T-helper 1 cell treated with Interleukin-12 subunit alpha and Interleukin-12 subunit beta and Interleukin-4 antibody, amounts not matched to agents 30 μg/mL and 1 μg/mL, for 36 hours (primary cell): ENCODE data around the gene EDAR.

ENCODE experiments used
- H3K27ac Mint-ChIP-seq: one replicate; pipeline ENCODE4 v1.8.0; 2021; ENCODE audit warnings: mild to moderate bottlenecking, mixed read lengths
- H3K27me3 Mint-ChIP-seq: one replicate; pipeline ENCODE4 v1.8.0; 2021; ENCODE audit warnings: low read depth, mixed read lengths
- H3K36me3 Mint-ChIP-seq: one replicate; pipeline ENCODE4 v1.8.0; 2021; ENCODE audit warnings: low read depth, mixed read lengths
- H3K4me1 Mint-ChIP-seq: one replicate; pipeline ENCODE4 v1.8.0; 2021; ENCODE audit warnings: low read depth, mixed read lengths
- H3K4me3 Mint-ChIP-seq: one replicate; pipeline ENCODE4 v1.8.0; 2021; ENCODE audit warnings: mild to moderate bottlenecking, moderate library complexity, mixed read lengths
- H3K9me3 Mint-ChIP-seq: one replicate; pipeline ENCODE4 v1.8.0; 2021; ENCODE audit warnings: mixed read lengths

The EDAR gene

DNA sequence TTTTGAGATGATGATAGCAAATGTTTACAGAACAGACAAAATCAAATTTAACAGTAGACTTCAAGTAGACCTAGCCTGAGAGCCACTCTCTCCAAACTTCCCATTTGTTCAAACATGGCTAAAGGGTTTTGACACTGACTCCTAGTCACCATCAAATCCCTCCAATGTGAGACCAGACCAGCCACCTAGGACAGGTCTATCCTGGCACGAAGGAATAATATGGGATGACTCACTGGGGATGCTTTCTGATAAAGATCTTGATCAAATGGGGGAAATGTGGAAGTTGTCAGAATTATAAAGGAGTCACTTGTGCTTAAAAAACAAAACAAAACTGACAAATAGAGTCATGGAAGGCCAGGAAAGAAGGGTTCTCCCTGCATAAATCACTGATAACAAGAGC is 95.7 kb downstream of the EDAR start:
- peaks cover 9% of the 10 kb centered on the region for H3K36me3 Mint-ChIP-seq
- no peak overlapping the region for H3K4me3 Mint-ChIP-seq
- H3K27ac Mint-ChIP-seq: no peak overlapping the region
- peaks cover 31% of the 10 kb centered on the region for H3K9me3 Mint-ChIP-seq
- H3K4me1 Mint-ChIP-seq: no peaks in the 10 kb centered on the region
- peaks cover 1% of the 10 kb centered on the region for H3K27me3 Mint-ChIP-seq

DNA sequence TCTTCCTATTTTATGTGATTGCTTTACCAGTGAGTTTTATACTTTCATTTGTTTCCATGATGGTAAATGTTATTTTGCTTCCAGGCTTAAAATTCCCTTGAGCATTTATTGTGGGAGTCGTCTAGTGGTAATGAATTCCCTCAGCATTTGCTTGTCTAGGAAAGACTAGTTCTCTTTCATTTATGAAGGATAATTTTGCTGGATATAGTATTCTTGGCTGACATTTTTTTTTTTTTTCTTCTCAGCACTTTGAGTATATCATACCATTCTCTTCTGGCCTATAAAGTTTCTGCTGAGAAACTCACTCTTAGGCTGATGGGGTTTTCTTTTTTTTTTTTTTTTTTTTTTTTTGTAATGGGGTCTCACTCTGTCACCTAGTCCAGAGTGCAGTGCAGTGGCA is 99.1 kb downstream of the EDAR start:
- H3K9me3 Mint-ChIP-seq: peaks cover 43% of the 10 kb centered on the region
- H3K27ac Mint-ChIP-seq: no peak overlapping the region
- H3K27me3 Mint-ChIP-seq: peaks cover 6% of the 10 kb centered on the region
- peaks cover 9% of the 10 kb centered on the region for H3K36me3 Mint-ChIP-seq
- no peak overlapping the region for H3K4me3 Mint-ChIP-seq
- H3K4me1 Mint-ChIP-seq: no peaks in the 10 kb centered on the region

DNA sequence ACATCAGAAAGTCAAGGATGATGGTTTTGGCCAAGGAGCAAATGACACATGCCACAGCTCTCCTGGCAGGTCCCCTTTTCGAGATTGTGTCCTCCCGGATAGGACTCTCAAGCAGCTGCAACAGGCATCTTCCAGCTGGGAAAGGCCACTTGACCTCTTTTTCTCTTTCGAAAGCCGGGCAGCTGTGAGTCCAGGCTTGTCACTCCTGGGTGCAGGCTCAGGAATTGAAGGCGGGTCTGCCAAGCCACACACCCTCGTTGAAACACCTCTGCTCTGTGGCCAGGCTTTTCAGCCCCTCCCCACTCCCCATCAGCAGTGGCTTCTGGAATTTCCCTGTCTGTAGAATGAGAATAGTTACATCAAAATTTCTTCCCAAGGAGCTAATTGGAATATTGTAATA is 104.4 kb downstream of the EDAR start:
- Mint-ChIP-seq H3K27me3 (peaks cover 6% of the 10 kb centered on the region), H3K9me3 (peaks cover 39% of the 10 kb centered on the region), H3K4me1 (no peaks in the 10 kb centered on the region), H3K36me3 (peaks cover 7% of the 10 kb centered on the region), H3K4me3 (no peak overlapping the region), H3K27ac (no peak overlapping the region)

- Mint-ChIP-seq H3K9me3 (peaks cover 20% of the 10 kb centered on the region), H3K4me3 (no peak overlapping the region), H3K27ac (no peak overlapping the region), H3K36me3 (peaks cover 9% of the 10 kb centered on the region), H3K27me3 (no peaks in the 10 kb centered on the region), H3K4me1 (no peaks in the 10 kb centered on the region)
Measured at GRCh38 chr2:108878276-108878675, 110.7 kb downstream of the EDAR start.

GRCh38 chr2:108877506-108877905 is 111.5 kb downstream of the EDAR start:
- Mint-ChIP-seq H3K36me3 (peaks cover 9% of the 10 kb centered on the region), H3K27me3 (no peaks in the 10 kb centered on the region), H3K4me1 (no peaks in the 10 kb centered on the region), H3K9me3 (peaks cover 18% of the 10 kb centered on the region), H3K27ac (no peak overlapping the region), H3K4me3 (no peak overlapping the region)

GRCh38 chr2:108870069-108870644 is 118.9 kb downstream of the EDAR start:
- no peak overlapping the region for H3K27ac Mint-ChIP-seq
- H3K27me3 Mint-ChIP-seq: no peaks in the 10 kb centered on the region
- H3K36me3 Mint-ChIP-seq: peaks cover 35% of the 10 kb centered on the region
- H3K4me3 Mint-ChIP-seq: no peak overlapping the region
- peaks cover 2% of the 10 kb centered on the region for H3K4me1 Mint-ChIP-seq
- H3K9me3 Mint-ChIP-seq: peaks cover 32% of the 10 kb centered on the region

DNA sequence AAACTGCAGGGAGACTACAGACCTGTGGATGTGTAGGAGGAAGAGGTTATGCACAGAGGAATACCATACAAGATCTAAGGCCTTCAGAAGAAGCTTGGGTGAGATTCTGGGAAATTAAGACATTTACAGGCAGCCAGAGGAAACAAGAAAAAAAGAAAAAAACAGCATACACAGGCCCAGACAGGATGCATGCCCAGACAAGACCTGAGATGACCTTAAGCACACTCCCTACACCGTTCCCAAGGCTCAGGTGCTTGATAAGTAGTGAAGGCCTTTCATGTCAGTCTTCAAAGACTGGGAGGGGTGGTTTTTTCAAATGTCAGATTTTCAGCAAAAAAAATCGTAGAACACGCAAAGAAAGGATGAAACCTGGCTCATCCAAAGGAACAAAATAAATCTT is 119.5 kb downstream of the EDAR start:
- peaks cover 35% of the 10 kb centered on the region for H3K36me3 Mint-ChIP-seq

DNA sequence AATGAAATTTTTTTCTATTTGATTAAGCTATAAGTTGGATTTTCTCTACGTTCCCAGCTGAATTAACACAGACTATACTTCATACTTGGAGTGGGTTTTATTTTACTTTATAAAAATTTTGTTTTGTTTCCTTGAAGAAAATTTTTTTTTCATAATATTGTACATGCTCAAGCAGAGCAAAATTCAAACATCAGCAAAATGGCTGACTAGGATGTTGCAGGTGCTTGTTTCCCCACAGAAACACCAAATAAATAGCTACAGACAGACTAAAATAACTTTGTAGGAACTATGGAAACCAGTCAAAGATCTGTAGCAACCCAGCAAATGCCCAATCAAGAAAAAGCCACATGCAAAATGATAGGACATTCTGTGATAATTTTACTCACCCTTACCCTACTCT is 120.1 kb downstream of the EDAR start:
- peaks cover 32% of the 10 kb centered on the region for H3K9me3 Mint-ChIP-seq
- peaks cover 2% of the 10 kb centered on the region for H3K4me1 Mint-ChIP-seq
- H3K36me3 Mint-ChIP-seq: peaks cover 35% of the 10 kb centered on the region
- H3K27ac Mint-ChIP-seq: no peak overlapping the region
- no peaks in the 10 kb centered on the region for H3K27me3 Mint-ChIP-seq
- no peak overlapping the region for H3K4me3 Mint-ChIP-seq

More for the DNA sequence above, 119.5 kb downstream of the EDAR start:
- Mint-ChIP-seq H3K9me3 (peaks cover 32% of the 10 kb centered on the region), H3K4me3 (no peak overlapping the region), H3K27ac (no peak overlapping the region), H3K27me3 (no peaks in the 10 kb centered on the region), H3K4me1 (peaks cover 2% of the 10 kb centered on the region)

DNA sequence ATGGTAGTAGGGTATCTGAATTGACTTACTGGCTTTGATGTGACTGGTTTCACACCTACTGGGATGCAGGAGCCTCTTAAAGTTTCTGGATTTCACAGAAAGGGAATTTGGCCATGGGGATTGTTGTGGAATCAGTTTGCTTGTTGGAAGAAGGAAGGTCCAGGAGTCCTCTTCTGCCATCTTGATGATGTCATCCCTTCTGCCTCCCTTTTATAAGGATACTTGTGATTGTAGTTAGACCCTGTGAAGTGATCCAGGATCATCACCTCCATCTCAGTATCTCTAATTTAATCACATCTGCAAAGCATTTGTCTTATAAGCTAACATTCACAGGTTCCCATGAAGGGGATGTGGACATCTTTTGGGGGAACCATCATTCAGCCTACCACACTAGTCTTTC is 123.0 kb downstream of the EDAR start:
- peaks cover 2% of the 10 kb centered on the region for H3K4me1 Mint-ChIP-seq
- H3K27me3 Mint-ChIP-seq: no peaks in the 10 kb centered on the region
- peaks cover 32% of the 10 kb centered on the region for H3K36me3 Mint-ChIP-seq
- peaks cover 24% of the 10 kb centered on the region for H3K9me3 Mint-ChIP-seq
- H3K27ac Mint-ChIP-seq: no peak overlapping the region
- no peak overlapping the region for H3K4me3 Mint-ChIP-seq

DNA sequence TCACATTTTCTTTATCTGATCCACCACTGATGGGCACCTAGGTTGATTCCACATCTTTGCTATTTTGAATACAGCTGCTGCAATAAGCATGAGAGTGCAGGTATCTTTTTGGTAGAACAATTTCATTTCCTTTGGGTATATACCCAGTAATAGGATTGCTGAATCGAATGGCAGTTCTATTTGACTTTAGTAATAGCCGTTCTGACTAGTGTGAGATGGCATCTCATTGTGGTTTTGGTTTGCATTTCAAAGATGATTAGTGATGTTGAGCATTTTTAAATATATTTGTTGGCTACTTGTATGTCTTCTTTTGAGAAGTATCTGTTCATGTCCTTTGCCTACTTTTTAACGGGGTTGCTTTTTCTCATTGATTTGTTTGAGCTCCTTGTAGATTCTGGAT is 130.1 kb downstream of the EDAR start:
- Mint-ChIP-seq H3K27me3 (no peaks in the 10 kb centered on the region), H3K27ac (no peak overlapping the region), H3K36me3 (peaks cover 8% of the 10 kb centered on the region), H3K4me3 (no peak overlapping the region), H3K9me3 (no peaks in the 10 kb centered on the region), H3K4me1 (peaks cover 3% of the 10 kb centered on the region)

DNA sequence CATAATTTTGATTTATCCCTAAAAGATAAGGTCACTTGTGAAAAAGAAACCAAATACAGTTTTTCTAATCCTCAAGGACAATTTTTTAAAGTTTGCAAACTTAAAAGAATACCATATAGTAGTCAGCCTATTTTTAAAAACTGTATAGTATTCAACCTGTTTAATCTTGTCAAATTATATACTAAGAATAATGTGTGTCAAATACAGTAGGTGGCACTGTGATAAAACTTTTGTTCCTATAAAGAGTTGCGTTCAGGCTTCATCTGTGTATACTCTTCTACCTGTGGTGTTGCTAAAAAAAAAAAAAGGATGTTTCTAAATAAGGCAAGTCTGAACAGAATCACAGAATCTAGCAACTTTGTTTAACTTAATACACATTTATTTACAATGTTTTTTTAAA is 133.8 kb downstream of the EDAR start:
- no peak overlapping the region for H3K4me3 Mint-ChIP-seq
- H3K27me3 Mint-ChIP-seq: no peaks in the 10 kb centered on the region
- H3K4me1 Mint-ChIP-seq: peaks cover 3% of the 10 kb centered on the region
- no peak overlapping the region for H3K27ac Mint-ChIP-seq
- no peaks in the 10 kb centered on the region for H3K9me3 Mint-ChIP-seq
- H3K36me3 Mint-ChIP-seq: peaks cover 12% of the 10 kb centered on the region

- H3K4me1 Mint-ChIP-seq: peaks cover 3% of the 10 kb centered on the region
- no peaks in the 10 kb centered on the region for H3K27me3 Mint-ChIP-seq
Measured at GRCh38 chr2:108854484-108854883, 134.5 kb downstream of the EDAR start.

DNA sequence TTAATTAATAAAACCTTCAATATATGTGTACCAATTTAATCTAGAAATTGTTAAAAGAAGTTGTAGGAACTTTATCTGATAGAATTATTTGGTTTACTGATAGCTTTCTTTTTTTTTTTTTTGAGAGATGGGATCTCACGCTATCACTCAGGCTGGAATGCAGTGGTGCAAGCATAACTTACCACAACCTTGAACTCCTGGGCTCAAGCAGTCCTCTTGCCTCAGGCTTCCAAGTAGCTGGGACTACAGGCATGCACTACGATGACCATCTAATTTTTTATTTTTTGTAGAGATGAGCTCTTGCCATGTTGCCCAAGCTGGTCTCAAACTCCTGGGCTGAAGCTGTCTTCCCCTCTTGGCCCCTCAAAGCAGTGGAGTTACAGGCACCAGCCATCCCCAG is 135.6 kb downstream of the EDAR start:
- Mint-ChIP-seq H3K4me3 (no peak overlapping the region), H3K27ac (no peak overlapping the region)

More at GRCh38 chr2:108854484-108854883, 134.5 kb downstream of the EDAR start:
- Mint-ChIP-seq H3K27ac (no peak overlapping the region), H3K36me3 (peaks cover 10% of the 10 kb centered on the region), H3K9me3 (no peaks in the 10 kb centered on the region), H3K4me3 (no peak overlapping the region)

DNA sequence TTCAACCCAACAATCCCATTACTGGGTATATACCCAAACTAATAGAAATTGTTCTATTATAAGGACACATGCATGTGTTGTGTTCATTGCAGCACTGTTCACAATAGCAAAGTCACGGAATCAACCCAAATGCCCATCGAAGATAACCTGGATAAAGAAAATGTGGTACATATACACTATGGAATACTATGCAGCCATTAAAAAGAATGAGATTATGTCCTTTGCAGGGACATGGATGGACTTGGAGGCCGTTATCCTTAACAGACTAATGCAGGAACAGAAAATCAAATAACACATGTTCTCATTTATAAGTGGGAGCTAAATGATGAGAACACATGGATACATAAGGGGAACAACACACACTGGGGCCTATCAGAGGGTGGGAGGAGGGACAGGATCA is 136.6 kb downstream of the EDAR start:
- Mint-ChIP-seq H3K27ac (no peak overlapping the region), H3K9me3 (no peaks in the 10 kb centered on the region), H3K4me1 (peaks cover 3% of the 10 kb centered on the region), H3K27me3 (no peaks in the 10 kb centered on the region), H3K4me3 (no peak overlapping the region), H3K36me3 (peaks cover 8% of the 10 kb centered on the region)

More for the DNA sequence above, 135.6 kb downstream of the EDAR start:
- peaks cover 3% of the 10 kb centered on the region for H3K4me1 Mint-ChIP-seq
- peaks cover 10% of the 10 kb centered on the region for H3K36me3 Mint-ChIP-seq
- no peaks in the 10 kb centered on the region for H3K9me3 Mint-ChIP-seq
- H3K27me3 Mint-ChIP-seq: no peaks in the 10 kb centered on the region

GRCh38 chr2:108847000-108847399 is 142.0 kb downstream of the EDAR start:
- Mint-ChIP-seq H3K36me3 (peaks cover 8% of the 10 kb centered on the region), H3K27ac (no peak overlapping the region), H3K4me3 (no peak overlapping the region), H3K27me3 (no peaks in the 10 kb centered on the region), H3K4me1 (no peaks in the 10 kb centered on the region), H3K9me3 (no peaks in the 10 kb centered on the region)

DNA sequence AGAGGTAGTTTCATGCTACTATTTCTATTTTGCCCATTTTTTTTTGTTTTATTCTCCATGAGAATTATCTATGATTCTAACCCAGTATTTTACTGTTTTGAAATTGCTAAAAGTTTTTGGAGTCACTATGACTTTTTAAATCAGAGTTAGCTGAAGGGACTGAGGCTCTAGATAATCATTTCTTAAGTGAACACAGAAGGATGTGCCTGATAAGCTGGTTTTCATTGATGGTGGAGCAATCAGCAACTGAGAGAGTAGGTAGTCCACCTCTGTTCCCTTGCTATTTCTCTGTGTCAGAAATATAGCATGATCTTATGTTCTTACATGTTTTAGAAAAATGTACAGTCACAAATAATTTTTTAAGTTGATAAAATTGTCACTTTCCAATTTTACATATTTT is 143.1 kb downstream of the EDAR start:
- Mint-ChIP-seq H3K36me3 (peaks cover 17% of the 10 kb centered on the region), H3K4me1 (no peaks in the 10 kb centered on the region), H3K27me3 (no peaks in the 10 kb centered on the region)

More for the DNA sequence above, 143.1 kb downstream of the EDAR start:
- Mint-ChIP-seq H3K27ac (no peak overlapping the region), H3K4me3 (no peak overlapping the region), H3K9me3 (peaks cover 4% of the 10 kb centered on the region)
